ENCODE results near the gene DDR2.
A peak's percentile ranks its signal among the peaks of the same experiment; 100 is the strongest.

Gene DDR2

GRCh38 chr1:162674034-162674608 is 41.9 kb downstream of the DDR2 start:
- DNase-seq, result no peak

DNA sequence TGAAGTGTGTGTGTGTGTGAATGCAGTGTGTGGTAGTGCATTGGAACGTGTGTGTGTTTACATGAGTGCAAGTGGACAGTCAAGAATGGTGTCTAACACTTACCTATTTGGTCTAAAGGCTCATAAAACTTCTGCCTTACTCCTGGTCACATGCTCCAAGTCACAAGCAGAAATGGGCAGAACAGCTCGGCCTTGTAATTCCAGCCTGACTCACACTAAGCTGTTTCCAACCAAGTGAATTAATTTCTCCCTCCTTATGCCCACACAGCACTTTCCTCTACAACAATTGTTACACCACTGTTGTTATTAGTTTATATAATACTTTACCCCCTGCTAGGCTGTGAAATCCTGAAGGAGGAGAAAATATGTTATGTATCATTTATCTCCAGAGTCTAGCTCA is 43.8 kb downstream of the DDR2 start:
- no peak for DNase-seq

- DNase-seq, result no peak
Measured at GRCh38 chr1:162676750-162677149, 44.5 kb downstream of the DDR2 start.

DNA sequence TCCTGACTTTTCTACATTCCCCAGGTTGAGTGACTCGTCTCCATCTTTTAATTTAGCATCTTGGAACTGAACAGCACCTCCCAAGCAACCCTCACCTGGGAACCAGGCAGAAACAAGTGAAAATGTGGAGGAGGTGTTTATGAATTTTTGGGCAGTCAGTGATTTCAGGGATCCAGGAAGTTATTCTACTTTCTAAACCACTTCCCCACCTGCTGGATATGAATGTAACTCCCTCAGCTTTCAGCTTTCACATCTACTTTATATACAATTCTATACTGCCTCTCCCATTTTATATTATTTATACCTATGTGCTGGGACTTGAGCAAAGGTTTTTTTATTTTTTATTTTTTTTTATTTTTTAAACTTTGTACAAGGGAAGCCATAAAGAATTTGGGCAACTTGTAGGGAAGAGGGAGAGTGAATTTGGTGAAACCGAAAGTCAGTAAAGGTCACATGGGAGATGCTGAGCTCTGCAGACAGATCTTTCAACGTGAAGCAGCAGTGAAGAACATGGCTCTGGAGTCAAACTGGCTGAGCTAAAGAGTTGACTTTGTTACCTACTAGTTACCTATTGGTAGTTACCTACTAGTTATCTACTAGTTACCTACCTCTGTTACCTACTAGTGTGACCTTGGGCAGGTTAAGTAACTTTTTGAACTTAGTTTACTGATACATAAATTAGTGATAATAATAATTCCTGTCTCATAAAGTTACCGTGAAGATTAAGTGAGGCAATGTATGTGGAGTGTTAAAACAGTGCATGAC is 45.5 kb downstream of the DDR2 start:
- DNase-seq, result no peak

- no peak for DNase-seq
Measured at GRCh38 chr1:162678439-162678838, 46.2 kb downstream of the DDR2 start.

DNA sequence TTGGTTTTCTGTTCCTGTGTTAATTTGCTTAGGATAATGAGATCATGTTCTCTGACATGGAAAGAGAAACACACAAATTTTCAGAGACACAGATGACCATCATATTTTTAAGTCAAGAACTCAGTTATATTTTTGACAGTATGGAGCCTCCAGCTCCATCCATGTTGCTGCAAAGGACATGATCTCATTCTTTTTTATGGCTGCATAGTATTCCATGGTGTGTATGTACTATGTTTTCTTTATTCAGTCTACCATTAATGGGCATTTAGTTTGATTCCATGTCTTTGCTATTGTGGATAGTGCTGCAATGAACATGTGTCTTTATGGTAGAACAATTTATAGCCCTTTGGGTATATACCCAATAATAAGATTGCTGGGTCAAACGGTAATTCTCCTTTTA is 47.0 kb downstream of the DDR2 start:
- no peak for DNase-seq

DNA sequence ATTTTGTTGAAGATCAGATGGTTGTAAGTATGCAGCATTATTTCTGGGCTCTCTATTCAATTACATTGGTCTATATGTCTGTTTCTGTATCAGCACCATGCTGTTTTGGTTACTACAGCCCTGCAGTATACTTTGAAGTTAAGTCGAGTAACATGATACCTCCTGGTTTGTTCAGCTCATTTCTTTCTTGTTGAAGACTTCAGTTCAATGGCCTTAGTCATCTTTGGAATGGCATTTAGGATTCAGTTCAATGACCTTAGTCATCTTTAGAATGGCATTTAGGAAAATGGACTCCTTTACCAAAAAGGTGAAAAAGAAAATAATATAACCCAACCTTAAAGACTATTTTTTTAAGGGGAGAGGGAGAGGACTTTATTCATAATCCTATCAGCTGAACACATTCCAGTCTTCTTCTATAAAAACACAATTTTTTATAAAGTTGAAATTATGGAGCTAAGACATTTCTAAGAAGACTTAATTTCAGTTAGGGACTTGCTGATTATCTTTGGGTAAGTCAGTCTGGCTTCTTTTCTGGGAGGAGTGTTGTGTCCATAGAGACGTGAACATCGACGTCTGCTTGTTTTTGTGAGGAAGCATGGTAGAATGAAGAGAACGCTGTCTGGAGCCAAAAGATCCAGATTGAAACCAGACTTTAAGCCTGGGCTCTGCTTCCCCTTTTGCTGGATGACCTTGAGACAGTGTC is 48.3 kb downstream of the DDR2 start:
- no peak for DNase-seq

- DNase-seq, result no peak
Measured at GRCh38 chr1:162681122-162681436, 48.8 kb downstream of the DDR2 start.

DNA sequence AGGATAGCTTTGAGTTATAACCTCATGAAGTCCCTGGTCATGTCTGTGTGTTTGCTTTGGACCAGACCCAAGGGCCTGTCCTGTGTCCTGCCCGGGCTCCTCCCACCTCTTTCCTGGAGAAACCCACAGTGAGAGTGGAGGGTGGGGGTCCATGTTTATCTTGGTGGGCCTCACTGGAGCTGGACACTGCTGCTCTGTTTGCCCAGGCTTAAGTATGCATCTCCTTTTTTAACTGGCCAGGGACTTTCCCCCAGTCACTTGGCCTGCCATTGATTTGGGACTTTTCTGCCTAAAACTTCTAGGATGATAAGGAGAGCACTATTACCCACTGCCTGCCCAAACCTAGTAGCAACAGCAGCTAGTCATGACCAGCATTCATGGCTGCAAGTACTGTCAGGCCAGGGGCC is 49.8 kb downstream of the DDR2 start:
- no peak for DNase-seq

DNA sequence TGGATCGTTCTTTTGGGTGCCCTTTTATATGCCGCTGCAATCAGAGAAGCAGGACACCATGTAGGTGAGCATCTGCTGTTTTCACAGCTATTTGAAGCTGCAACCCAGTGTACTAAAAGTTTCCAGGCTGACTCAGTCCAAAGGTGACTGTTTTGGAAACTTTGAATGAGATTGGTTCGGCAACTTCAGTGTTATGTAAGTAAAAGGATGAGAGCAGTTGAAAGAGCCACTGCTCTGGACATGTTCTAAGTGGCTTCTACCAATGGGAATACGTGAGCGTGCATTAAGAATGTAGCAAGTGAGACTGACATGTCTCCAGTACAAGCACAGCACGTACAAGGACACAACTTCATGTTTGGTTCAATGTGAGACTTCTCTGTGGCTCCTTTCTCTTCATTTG is 55.6 kb downstream of the DDR2 start:
- DNase-seq, result no peak

GRCh38 chr1:162688521-162688920 is 56.3 kb downstream of the DDR2 start:
- no peak for DNase-seq

DNA sequence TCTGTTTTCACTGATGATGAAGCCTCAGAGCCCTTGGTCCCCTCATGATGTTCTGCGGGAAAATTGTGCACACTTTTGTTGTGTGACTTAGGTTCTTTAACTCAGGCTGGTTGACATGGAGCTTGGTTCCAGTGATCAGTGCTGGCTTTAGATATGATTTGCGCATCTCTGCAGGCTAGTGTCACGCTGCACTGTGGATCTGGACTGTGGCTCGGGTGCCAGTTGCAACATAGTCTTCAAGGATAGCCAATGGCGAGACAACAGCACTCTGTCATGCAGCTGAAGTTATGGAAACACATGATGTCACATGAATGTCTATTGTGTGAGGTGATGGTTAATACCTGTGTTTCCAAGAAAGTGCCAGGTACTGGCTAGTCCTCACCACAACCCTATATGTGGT is 56.7 kb downstream of the DDR2 start:
- no peak for DNase-seq

DNA sequence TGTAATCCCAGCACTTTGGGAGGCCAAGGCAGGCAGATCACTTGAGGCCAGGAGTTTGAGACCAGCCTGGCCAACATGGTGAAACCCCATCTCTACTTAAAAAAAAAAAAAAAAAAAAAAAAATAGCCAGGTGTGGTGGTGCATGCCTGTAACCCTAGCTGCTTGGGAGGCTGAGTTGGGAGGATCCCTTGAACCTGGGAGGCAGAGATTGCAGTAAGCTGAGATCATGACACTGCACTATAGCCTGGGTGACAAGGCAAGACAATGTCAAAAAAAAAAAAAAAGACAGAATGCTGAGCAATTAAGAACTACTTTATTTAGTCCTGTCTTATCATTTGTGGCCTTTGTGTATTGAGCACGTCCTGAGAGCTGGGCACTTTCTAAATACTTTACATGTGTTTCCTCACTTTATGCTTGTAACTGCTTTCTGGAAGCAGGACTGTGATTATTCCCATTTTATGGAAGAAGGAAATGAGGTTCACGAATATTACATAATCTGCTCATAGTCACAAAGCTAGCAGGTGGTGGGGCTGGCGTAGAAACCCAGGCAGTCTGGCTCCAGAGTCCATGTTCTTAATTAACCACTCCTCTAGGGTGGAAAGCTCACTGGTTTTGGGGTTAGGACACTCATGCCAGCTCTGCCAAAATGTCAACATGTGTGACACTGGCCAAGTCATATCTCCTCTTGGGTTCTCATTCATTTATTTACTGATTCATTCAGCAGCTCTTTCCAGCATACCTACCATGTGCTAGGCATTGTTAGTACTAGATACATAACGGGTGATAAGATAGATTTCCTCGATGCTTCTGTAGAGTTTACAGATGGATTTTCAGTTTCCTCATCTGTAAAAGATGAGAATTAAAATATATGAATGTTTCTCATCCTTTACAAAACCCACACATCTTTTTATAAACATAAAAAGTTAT is 57.7 kb downstream of the DDR2 start:
- no peak for DNase-seq

DNA sequence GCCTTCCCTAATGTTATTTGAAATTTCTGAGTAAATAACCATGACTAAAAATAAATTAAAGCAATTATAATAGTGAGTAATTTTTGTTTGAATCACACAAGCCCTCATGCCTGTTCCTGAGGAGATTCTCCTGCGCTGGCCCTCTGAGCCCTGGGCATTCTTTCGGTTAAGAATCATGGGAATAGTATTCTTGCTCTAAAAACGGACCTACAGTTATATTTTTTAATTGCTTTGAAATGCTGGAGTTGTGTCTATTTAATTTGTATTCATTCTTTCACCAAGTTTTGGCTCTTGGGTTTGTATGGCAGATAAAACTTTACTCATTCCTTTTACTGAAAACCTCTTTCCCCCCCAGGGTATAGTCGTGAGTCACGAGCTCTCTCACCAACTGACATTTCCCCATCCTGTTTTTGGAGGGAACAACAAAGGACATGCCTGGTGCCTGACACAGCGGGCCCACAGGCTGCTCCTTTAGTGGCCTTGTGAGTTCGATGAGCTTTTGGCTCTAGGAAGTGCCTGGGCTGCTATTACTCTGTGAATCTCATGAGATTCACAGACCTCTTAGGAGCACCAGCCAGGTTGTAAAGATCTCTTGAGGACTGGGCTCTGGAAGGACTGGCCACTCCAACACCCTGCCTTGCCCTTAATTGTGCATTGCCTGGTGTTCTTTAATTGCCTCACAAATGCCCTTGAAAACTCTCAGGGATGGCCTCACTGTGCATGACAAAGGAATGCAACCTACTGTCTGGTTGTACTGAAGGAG is 58.6 kb downstream of the DDR2 start:
- DNase-seq, result no peak

DNA sequence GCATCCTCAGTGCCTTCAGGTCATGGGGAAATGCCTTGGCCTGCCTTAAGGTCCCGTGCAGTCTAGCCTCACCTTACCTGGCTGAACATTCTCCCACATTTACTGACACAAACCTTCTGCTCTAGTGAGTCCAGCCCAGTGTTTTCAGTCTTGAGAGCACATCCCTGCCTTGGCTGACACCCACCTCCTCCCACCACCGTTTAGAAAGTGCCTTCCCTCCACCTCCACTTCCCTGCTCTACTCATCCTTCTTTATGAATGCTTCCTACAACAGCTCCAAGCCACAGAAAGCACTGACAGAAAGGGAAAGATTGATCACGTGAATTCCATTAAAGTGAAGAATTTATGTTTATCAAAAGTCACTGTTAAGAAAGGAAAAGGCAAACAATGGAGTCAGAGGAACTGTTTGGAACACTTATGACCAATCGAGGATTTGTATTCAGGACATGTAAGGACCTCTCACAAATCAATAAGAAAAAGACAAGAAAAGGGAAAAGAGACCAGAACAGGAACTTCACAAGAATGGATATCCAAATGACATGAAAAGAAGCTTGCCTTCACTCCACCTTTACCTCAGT is 59.8 kb downstream of the DDR2 start:
- no peak for DNase-seq

DNA sequence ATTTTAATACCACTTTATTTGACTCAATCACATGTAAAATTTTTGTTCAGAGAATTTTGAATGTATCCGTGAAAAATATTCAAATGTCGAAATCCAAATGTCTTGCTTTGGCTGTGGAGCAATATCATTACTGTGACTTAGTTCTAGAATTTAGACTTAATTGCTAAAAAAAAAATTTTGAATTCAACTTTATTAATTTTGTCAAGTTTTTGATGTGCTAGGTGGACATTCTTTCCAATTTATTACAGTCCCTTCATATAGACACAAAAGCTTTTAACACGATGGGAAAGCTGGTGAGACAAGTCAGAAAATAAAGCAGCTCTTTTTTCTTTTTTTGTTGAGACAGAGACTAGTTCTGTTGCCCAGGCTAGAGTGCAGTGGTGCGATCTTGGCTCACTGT is 62.6 kb downstream of the DDR2 start:
- no peak for DNase-seq

GRCh38 chr1:162695687-162696086 is 63.4 kb downstream of the DDR2 start:
- no peak for DNase-seq

- peak; percentile 91 for DNase-seq
Measured at GRCh38 chr1:162696286-162696862, 64.1 kb downstream of the DDR2 start.

- DNase-seq, result no peak
Measured at GRCh38 chr1:162697140-162697895, 65.1 kb downstream of the DDR2 start.

DNA sequence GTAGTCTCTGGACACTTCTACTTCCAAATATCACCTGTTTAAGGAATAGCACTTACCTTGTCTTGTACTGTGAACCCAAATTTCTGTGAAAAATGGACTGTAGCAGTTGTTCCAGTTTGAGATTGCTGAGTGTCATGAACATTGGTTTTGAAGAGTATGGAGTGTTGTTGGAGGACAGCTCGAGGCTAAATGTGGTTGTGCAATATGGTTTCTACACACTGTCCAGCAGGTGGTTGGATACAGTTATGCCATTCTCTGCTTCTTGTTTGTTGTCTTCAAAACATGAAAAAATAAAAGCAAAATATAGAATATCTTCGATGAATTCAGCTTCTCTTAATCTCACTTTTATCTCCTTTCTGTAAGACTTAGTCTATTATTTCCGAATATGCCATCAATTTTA is 67.1 kb downstream of the DDR2 start:
- no peak for DNase-seq

DNA sequence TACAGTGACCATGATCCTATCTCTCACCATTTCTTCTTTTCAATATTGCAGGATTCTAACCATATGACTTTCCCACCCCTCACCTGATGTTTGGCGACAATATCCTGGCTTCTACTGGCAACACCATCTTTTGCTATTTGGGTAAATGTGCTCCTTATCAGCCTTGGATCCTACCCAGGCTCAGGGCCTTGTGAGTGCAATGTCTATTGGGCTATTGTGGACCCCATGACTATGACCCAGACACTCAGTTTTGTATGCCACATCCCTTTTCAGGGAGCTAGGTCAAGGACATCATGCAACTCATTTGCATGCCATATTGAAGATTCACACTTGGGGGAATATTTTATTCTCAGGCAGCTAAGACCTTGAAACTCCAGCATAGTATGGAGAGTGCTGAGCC is 67.9 kb downstream of the DDR2 start:
- no peak for DNase-seq

All from NCI-H510A (cell line).